CD4-positive, alpha-beta T cell treated with Interleukin-15 for 4 hours (primary cell): ENCODE results near the gene LYRM9.
A peak's percentile ranks its signal among the peaks of the same experiment; 100 is the strongest.
"Not testable (repeated sequence)": the region's sequence is repeated elsewhere in the genome, so short reads cannot be mapped to it uniquely, and the experiment has no call there.

Source experiments
- DNase-seq: peaks from one replicate; pipeline ENCODE4 v3.0.0-alpha.2; 2020; ENCODE audit warnings: low spot score

LYRM9 gene

DNA sequence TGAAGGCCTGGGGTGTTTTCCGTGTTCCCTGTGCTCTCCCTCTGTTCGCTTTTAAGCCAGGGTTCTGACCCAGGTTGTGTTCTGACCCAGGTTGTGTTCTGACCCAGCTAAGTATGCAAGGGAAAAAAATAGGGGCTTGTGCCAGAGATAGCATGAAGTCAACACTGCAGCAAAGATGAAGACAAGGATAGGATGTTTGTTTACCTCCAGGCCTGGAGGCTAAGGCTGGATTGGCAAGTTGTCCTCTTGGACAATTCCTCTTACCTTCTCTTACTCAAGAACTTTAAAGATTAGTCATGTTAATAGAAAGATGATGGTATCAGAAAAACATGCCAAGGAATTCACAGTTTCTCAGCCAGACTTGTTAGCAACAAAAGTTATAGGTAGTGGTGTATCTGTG, 19.4 kb downstream of the LYRM9 start:
- no peak for DNase-seq

- no peak for DNase-seq
Observed at GRCh38 chr17:27873211-27873610, 20.0 kb downstream of the LYRM9 start.

- no peak for DNase-seq
Observed at GRCh38 chr17:27872776-27873175, 20.4 kb downstream of the LYRM9 start.

GRCh38 chr17:27871407-27871806, 21.8 kb downstream of the LYRM9 start:
- DNase-seq = no peak

DNA sequence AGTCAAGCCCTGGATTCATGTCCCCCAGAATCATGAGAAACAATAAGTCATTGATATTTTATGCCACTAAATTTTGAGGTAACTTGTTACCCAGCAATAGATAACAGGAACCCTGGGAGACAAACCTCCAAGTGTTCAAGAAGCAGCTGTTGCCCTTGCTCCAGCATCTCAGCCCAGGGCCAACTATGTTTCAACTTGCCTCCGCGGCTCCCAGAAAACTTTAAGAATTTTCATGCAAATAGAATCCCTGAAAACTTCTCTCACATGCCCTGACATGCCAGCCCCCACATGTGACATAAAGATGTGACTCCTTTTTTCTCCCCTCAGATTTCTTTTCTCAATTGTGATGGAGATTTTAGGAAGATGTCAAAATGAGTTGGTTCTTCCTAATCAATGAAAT, 22.8 kb downstream of the LYRM9 start:
- no peak for DNase-seq

- DNase-seq = no peak
Observed at GRCh38 chr17:27868565-27868964, 24.6 kb downstream of the LYRM9 start.

GRCh38 chr17:27862840-27863239, 30.3 kb downstream of the LYRM9 start:
- DNase-seq = no peak

GRCh38 chr17:27862004-27862403, 31.2 kb downstream of the LYRM9 start:
- no peak for DNase-seq

- DNase-seq = no peak
Observed at GRCh38 chr17:27860971-27861664, 32.0 kb downstream of the LYRM9 start.

DNA sequence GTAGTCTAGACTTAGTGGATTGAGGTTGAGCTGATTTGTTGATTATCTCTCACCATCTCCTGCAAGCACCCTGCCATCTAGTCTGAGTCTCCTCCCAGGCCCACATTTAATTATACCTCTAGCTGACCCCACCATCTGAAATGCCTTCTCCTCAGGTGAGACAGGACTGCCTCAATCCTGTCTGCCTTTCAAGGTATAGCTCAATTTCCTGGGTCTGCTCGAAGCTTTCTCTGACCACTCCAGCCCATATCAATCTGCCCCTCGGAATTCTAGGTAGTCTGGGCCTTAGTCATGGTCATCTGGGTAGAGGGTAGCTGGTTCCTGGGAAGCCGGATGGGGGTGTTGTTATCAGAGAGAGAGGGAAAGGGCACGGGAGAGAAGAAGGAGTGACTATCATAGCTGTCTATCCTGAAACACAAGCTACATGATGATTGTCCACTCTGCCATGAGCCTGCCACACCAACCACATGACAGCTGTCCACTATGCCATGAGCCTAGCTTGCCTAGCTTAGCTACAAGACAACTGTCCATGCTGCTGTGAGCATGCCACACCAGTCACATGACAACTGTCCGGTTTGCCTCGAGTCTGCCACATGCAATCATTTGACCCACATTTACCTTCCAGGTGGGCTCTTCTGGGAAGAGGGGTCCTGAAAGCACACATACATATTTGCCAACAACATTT, 34.4 kb downstream of the LYRM9 start:
- no peak for DNase-seq

DNA sequence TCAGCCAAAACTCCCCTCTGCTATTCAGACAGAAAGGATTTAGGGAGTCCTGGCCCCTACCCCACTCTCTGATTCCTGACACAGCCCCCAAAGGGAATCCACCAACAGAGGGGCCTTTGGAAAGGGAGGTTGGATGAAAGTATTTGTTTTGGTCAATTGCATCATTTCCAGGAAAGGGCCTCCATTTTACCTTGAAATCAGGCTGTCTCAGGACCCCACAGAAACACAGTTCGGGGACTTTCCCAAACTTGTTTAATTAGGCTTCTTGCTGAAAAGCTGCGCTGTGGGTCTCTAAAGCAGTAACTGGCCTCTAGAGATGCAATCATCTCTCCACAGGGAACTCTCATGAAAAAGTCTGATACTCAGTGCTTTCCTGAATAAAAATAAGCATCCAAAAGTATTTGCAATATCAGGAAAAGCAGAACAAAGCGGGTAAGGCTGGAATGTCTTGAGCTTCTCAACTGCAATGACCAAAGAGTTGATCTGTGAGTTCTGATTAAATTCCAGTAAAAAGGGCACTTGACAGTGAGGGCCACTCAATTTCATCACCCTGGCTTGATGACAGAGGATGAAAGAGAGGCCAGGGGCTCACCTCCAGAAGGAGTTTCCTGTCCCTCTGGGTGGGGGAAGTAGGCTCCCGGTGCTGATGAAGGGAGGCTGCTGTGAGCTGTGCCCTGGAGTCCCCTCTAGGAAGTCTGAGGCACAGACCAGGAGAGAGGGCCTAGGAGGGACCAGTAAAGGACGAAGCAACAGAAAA, 36.3 kb downstream of the LYRM9 start:
- no peak for DNase-seq

DNA sequence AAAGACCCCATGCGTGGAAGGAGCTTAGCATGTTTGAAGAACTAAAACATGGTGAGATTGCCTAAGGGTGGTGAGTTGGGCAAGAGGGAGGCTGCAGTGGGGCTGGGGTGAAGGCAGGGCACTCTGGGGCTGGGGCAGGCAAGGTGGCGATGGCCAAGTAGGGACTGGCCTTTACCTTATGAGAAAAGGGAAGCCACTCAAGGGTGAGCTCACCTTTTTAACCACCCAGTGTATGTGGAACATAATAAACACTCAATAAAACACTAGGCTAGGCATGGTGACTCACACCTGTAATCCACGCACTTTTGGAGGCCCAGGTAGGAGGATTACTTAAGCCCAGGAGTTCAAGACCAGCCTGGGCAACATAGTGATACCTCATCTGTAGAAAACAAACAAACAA, 37.7 kb downstream of the LYRM9 start:
- no peak for DNase-seq

- DNase-seq = no peak
Observed at GRCh38 chr17:27854163-27854562, 39.0 kb downstream of the LYRM9 start.

GRCh38 chr17:27853091-27853490, 40.1 kb downstream of the LYRM9 start:
- no peak for DNase-seq

DNA sequence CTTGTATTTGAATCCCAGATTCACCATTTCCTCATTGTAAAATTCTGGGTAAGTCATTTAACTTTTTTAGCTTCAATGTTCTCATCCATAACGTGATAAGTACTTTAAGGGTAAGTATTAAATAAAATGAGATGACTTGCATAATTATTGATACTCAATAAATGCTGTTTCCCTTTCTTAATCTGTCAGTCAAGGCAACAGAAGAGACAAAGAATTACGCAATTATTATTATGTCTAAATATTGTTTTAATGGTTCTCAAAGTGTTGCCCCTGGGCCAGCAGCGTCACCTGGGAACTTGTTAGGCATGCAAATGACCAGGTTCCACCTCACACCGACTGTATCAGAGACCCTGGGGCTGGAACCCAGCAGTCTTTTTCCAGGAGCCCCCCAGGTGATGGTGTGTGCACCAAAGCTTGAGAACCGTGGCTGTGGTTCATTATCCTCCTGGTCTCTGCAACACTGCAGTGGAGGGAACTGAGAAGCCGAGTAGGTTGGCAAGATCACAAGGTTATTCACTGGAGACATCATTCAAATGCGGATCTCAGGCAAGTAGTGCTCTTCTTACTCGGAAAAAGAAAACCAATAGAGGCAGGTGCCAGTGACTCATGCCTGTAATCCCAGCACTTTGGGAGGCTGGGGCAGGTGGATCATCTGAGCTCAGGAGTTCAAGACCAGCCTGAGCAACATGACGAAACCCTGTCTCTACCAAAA, 43.5 kb downstream of the LYRM9 start:
- no peak for DNase-seq

DNA sequence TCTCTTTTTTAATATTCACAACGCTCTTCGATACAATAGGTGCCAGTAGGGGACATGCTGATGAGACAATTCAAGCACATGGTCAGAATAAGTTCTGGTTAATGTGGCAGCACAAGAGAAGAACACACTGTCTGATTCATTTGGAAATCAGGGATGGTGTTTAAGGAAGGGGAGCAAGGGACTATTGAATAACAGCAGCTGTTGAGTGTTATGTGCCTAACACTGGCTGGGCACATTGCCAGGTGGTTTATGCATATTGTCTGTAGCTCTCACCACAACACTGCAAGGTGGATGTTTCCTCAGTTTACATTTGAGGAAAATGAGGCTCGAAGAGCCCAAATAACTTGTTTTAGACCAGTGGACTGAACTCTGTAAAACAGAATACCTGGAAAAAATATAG, 44.2 kb downstream of the LYRM9 start:
- no peak for DNase-seq

- not testable (repeated sequence) for DNase-seq
Observed at GRCh38 chr17:27846808-27847307, 46.3 kb downstream of the LYRM9 start.

DNA sequence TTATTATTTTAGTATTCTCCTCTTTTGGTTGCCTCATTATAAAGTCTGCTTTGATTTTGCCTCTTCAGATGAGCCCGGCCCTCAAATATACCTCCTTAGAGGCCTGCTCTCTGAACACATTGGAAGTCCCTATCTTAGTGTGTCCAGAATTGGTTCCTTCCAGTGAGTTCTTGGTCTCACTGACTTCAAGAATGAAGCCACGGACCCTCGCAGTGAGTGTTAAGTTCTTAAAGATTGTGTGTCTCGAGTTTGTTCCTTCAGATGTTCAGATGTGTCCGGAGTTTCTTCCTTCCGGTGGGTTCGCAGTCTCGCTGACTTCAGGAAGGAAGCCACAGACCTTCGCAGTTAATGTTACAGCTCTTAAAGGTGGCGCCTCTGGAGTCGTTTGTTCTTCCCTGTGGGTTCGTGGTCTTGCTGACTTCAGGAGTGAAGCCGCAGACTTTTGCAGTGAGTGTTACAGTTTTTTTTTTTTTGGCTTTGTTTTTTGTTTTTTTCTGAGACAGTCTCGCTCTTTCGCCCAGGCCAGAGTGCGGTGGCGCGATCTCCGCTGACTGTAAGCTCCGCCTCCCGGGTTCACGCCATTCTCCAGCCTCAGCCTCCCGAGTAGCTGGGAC, 47.0 kb downstream of the LYRM9 start:
- peak; percentile 24 for DNase-seq

GRCh38 chr17:27845264-27846041, 47.7 kb downstream of the LYRM9 start:
- no peak for DNase-seq

- DNase-seq = no peak
Observed at GRCh38 chr17:27840688-27841087, 52.5 kb downstream of the LYRM9 start.

DNA sequence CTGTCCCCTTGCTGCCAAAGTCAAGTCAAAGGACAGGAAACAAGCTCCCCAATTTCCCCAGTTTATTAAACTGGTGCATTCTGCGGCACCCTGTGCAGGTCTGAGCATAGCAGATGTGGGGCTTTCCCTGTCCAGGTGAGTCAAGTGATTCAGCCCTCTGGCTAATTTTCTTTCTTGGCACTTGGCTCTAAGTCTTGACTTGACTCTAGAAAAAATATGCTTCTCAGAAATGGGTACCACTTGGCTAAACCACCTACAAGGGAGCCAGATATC, 52.8 kb downstream of the LYRM9 start:
- not testable (repeated sequence) for DNase-seq
